ENCODE data around the gene ANTXR2.

ANTXR2 gene

GRCh38 chr4:79922011-79922410 lies 151.0 kb downstream of the ANTXR2 start:
- no peaks in the 10 kb centered on the region for H3K4me1 ChIP-seq (ENCODE audit: insufficient read depth, low read length)
- no peaks in the 10 kb centered on the region for H3K9me3 ChIP-seq (ENCODE audit: low read length)
- H2AFZ ChIP-seq (ENCODE audit: low read depth, low read length), result no peak overlapping the region
- H3K36me3 ChIP-seq (ENCODE audit: insufficient read depth, low read length), result no peaks in the 10 kb centered on the region
- H3K27me3 ChIP-seq (ENCODE audit: insufficient read depth, low read length), result no peaks in the 10 kb centered on the region
- H3K4me3 ChIP-seq (ENCODE audit: low read length), result no peak overlapping the region

- no peak overlapping the region for H2AFZ ChIP-seq (ENCODE audit: low read depth, low read length)
- no peaks in the 10 kb centered on the region for H3K27me3 ChIP-seq (ENCODE audit: insufficient read depth, low read length)
- no peak overlapping the region for H3K4me3 ChIP-seq (ENCODE audit: low read length)
- H3K9me3 ChIP-seq (ENCODE audit: low read length), result no peaks in the 10 kb centered on the region
- no peaks in the 10 kb centered on the region for H3K4me1 ChIP-seq (ENCODE audit: insufficient read depth, low read length)
- no peaks in the 10 kb centered on the region for H3K36me3 ChIP-seq (ENCODE audit: insufficient read depth, low read length)
Measured at GRCh38 chr4:79920163-79920853, 152.7 kb downstream of the ANTXR2 start.

GRCh38 chr4:79918292-79918691 lies 154.7 kb downstream of the ANTXR2 start:
- Histone ChIP-seq H3K4me3 (ENCODE audit: low read length) (no peak overlapping the region), H3K27me3 (ENCODE audit: insufficient read depth, low read length) (no peaks in the 10 kb centered on the region), H3K36me3 (ENCODE audit: insufficient read depth, low read length) (no peaks in the 10 kb centered on the region), H3K4me1 (ENCODE audit: insufficient read depth, low read length) (no peaks in the 10 kb centered on the region), H3K9me3 (ENCODE audit: low read length) (no peaks in the 10 kb centered on the region), H2AFZ (ENCODE audit: low read depth, low read length) (no peak overlapping the region)

- Histone ChIP-seq H3K36me3 (ENCODE audit: insufficient read depth, low read length) (no peaks in the 10 kb centered on the region), H3K4me3 (ENCODE audit: low read length) (no peak overlapping the region), H3K9me3 (ENCODE audit: low read length) (no peaks in the 10 kb centered on the region), H3K4me1 (ENCODE audit: insufficient read depth, low read length) (no peaks in the 10 kb centered on the region), H3K27me3 (ENCODE audit: insufficient read depth, low read length) (no peaks in the 10 kb centered on the region), H2AFZ (ENCODE audit: low read depth, low read length) (no peak overlapping the region)
Measured at GRCh38 chr4:79917246-79917645, 155.8 kb downstream of the ANTXR2 start.

DNA sequence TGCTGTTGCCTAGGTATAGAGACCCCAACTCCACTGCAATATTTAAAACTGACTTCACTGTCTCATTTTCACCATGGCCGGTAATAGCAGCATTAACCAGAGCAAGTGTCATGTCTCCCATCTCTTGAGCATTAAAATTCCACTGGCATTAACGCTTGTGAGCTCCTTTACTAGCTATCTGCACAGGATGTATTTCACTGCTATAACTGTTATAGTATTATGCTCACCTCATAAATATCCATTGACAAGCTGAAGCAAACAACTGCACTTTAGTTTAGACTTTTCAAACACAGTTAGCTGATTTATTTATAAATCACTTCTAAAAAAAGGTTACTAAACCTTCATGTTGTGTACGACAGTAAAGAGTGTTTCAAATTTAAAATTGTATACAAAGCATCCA lies 157.8 kb downstream of the ANTXR2 start:
- Histone ChIP-seq H3K4me1 (ENCODE audit: insufficient read depth, low read length) (no peaks in the 10 kb centered on the region), H3K27me3 (ENCODE audit: insufficient read depth, low read length) (no peaks in the 10 kb centered on the region), H3K9me3 (ENCODE audit: low read length) (no peaks in the 10 kb centered on the region), H3K4me3 (ENCODE audit: low read length) (no peak overlapping the region), H2AFZ (ENCODE audit: low read depth, low read length) (no peak overlapping the region), H3K36me3 (ENCODE audit: insufficient read depth, low read length) (no peaks in the 10 kb centered on the region)

- H3K4me3 ChIP-seq (ENCODE audit: low read length), result no peak overlapping the region
- H2AFZ ChIP-seq (ENCODE audit: low read depth, low read length), result no peak overlapping the region
- H3K4me1 ChIP-seq (ENCODE audit: insufficient read depth, low read length), result no peaks in the 10 kb centered on the region
- H3K36me3 ChIP-seq (ENCODE audit: insufficient read depth, low read length), result no peaks in the 10 kb centered on the region
- no peaks in the 10 kb centered on the region for H3K9me3 ChIP-seq (ENCODE audit: low read length)
- no peaks in the 10 kb centered on the region for H3K27me3 ChIP-seq (ENCODE audit: insufficient read depth, low read length)
Measured at GRCh38 chr4:79913581-79913980, 159.4 kb downstream of the ANTXR2 start.

DNA sequence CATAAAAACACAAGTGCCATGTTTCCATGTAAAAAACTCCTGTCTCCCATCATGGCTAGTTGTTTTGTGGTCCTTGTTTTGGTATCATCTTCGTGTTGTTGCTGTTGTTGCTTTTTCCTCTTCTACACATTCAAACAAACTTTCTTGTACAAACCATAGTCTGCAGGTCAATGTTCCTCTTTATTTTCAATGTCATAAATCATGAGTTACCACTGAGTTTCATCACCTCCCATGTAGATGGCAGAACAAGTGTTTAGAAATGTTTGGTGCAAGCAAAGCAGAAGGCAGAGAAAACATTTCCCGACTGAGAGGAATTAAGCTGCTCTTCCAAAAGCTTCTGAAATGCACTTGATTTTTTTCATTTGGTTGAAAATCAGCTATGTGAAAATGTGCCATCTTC lies 166.0 kb downstream of the ANTXR2 start:
- Histone ChIP-seq H3K4me1 (ENCODE audit: insufficient read depth, low read length) (no peaks in the 10 kb centered on the region), H3K4me3 (ENCODE audit: low read length) (no peak overlapping the region), H3K36me3 (ENCODE audit: insufficient read depth, low read length) (peaks cover 27% of the 10 kb centered on the region), H2AFZ (ENCODE audit: low read depth, low read length) (no peak overlapping the region), H3K9me3 (ENCODE audit: low read length) (no peaks in the 10 kb centered on the region), H3K27me3 (ENCODE audit: insufficient read depth, low read length) (no peaks in the 10 kb centered on the region)

- no peaks in the 10 kb centered on the region for H3K4me1 ChIP-seq (ENCODE audit: insufficient read depth, low read length)
- no peak overlapping the region for H2AFZ ChIP-seq (ENCODE audit: low read depth, low read length)
- H3K27me3 ChIP-seq (ENCODE audit: insufficient read depth, low read length), result no peaks in the 10 kb centered on the region
- peaks cover 27% of the 10 kb centered on the region for H3K36me3 ChIP-seq (ENCODE audit: insufficient read depth, low read length)
- no peak overlapping the region for H3K4me3 ChIP-seq (ENCODE audit: low read length)
- H3K9me3 ChIP-seq (ENCODE audit: low read length), result no peaks in the 10 kb centered on the region
Measured at GRCh38 chr4:79906303-79906702, 166.7 kb downstream of the ANTXR2 start.

DNA sequence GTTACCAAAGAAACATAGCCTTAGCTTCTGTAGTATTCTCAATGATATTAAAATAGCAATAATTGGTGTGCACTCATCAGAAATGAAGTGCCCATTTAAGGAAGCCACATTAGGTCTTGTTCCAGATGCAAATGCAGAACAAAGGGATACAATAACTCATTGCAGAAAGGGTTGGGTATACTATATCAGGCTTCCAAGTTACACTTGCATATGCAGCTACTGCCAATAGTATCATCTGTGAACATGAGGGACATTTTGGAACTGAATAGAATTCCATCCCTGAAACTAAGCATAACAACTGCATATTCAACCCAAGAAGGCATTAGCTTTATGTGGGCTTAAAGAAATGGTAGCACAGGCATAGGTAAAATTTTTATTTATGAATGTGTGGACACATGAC lies 167.8 kb downstream of the ANTXR2 start:
- H3K4me1 ChIP-seq (ENCODE audit: insufficient read depth, low read length), result no peaks in the 10 kb centered on the region
- no peaks in the 10 kb centered on the region for H3K9me3 ChIP-seq (ENCODE audit: low read length)
- no peak overlapping the region for H3K4me3 ChIP-seq (ENCODE audit: low read length)
- H3K27me3 ChIP-seq (ENCODE audit: insufficient read depth, low read length), result no peaks in the 10 kb centered on the region
- H2AFZ ChIP-seq (ENCODE audit: low read depth, low read length), result no peak overlapping the region
- peaks cover 27% of the 10 kb centered on the region for H3K36me3 ChIP-seq (ENCODE audit: insufficient read depth, low read length)

DNA sequence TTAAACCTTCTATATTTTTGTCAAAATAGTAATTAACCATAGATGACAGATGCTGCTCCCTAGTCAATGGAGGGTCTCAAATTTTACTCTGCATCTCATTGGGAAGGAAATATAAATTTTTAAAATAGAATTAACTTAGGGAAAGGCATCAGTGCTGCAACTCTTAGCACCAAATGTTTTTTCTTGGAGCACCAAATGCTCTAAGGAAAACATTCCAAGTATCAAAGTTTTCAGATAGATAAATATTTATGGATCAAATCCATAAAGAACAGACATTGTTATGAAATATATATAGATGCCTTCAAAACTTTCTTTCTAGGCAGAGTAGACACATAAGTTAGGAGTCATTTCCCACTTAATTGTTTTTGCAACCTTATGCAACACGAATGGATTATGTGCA lies 168.7 kb downstream of the ANTXR2 start:
- peaks cover 27% of the 10 kb centered on the region for H3K36me3 ChIP-seq (ENCODE audit: insufficient read depth, low read length)
- no peaks in the 10 kb centered on the region for H3K4me1 ChIP-seq (ENCODE audit: insufficient read depth, low read length)
- H3K27me3 ChIP-seq (ENCODE audit: insufficient read depth, low read length), result no peaks in the 10 kb centered on the region
- H3K4me3 ChIP-seq (ENCODE audit: low read length), result no peak overlapping the region
- no peak overlapping the region for H2AFZ ChIP-seq (ENCODE audit: low read depth, low read length)
- H3K9me3 ChIP-seq (ENCODE audit: low read length), result no peaks in the 10 kb centered on the region

DNA sequence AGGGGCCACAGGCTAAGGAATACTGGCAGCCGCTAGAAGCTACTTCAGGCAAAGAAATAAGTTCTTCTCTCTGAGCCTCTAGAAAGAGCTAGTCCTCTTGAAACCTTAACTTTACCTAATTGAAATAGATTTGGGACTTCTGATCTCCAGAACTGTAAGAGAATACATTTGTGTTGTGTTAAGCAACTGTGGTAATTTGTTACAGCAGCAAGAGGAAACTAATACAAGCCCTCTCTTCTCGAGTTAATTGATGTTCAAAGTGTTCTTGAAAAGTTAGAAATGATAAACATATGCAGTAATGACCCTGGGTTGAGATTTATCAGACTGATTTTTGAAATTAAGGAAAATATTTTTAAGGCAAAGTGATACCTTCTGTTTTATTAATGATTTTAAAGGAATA lies 172.8 kb downstream of the ANTXR2 start:
- Histone ChIP-seq H3K27me3 (ENCODE audit: insufficient read depth, low read length) (no peaks in the 10 kb centered on the region), H3K36me3 (ENCODE audit: insufficient read depth, low read length) (peaks cover 7% of the 10 kb centered on the region), H3K9me3 (ENCODE audit: low read length) (no peaks in the 10 kb centered on the region), H3K4me3 (ENCODE audit: low read length) (no peak overlapping the region), H2AFZ (ENCODE audit: low read depth, low read length) (no peak overlapping the region), H3K4me1 (ENCODE audit: insufficient read depth, low read length) (no peaks in the 10 kb centered on the region)

DNA sequence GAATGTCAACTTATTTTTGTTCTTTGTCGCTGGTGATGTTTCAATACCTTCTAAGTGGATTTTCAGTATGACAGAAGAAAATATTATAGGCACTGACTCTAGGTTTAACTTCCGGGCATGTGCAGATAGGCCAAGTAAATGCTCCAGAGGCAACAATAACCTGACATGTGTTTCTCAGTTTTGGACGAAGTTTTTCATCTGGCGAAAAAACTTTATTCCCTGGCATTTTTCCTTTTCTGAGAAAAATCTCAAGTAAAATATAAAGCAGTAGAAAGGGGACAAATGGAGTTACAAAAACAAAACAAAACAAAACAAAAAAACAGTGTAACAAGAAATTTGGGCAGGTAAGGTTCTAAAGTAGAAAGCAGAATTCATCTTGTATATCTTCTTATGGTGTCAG lies 173.5 kb downstream of the ANTXR2 start:
- H3K9me3 ChIP-seq (ENCODE audit: low read length), result no peaks in the 10 kb centered on the region
- no peak overlapping the region for H2AFZ ChIP-seq (ENCODE audit: low read depth, low read length)
- H3K4me1 ChIP-seq (ENCODE audit: insufficient read depth, low read length), result no peaks in the 10 kb centered on the region
- no peak overlapping the region for H3K4me3 ChIP-seq (ENCODE audit: low read length)
- peaks cover 4% of the 10 kb centered on the region for H3K36me3 ChIP-seq (ENCODE audit: insufficient read depth, low read length)
- no peaks in the 10 kb centered on the region for H3K27me3 ChIP-seq (ENCODE audit: insufficient read depth, low read length)

- H3K4me3 ChIP-seq (ENCODE audit: low read length), result no peak overlapping the region
- no peaks in the 10 kb centered on the region for H3K27me3 ChIP-seq (ENCODE audit: insufficient read depth, low read length)
- peaks cover 3% of the 10 kb centered on the region for H3K4me1 ChIP-seq (ENCODE audit: insufficient read depth, low read length)
- H3K9me3 ChIP-seq (ENCODE audit: low read length), result no peaks in the 10 kb centered on the region
- no peak overlapping the region for H2AFZ ChIP-seq (ENCODE audit: low read depth, low read length)
- H3K36me3 ChIP-seq (ENCODE audit: insufficient read depth, low read length), result no peaks in the 10 kb centered on the region
Measured at GRCh38 chr4:79898055-79898454, 175.0 kb downstream of the ANTXR2 start.

DNA sequence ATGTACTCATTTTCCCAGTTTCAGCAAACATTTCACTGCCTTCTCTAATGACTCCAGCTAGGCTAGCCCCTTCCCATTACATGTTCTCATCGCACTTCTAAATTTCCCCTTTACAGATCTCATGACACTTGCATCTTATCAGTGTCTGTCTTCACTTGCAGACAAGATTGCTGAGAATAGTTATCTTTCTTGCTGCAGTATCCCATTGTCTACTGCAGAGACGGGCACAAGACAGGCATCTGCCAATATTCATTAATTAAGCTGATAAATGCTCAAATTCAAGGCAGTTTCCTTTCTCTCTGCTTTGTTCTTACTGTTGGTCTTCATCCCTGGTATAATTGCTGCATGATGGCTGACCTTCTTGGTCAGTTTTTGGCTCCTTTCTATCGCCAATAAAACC lies 175.9 kb downstream of the ANTXR2 start:
- no peaks in the 10 kb centered on the region for H3K9me3 ChIP-seq (ENCODE audit: low read length)
- H3K36me3 ChIP-seq (ENCODE audit: insufficient read depth, low read length), result no peaks in the 10 kb centered on the region
- H2AFZ ChIP-seq (ENCODE audit: low read depth, low read length), result no peak overlapping the region
- H3K4me1 ChIP-seq (ENCODE audit: insufficient read depth, low read length), result peaks cover 3% of the 10 kb centered on the region
- H3K4me3 ChIP-seq (ENCODE audit: low read length), result no peak overlapping the region
- no peaks in the 10 kb centered on the region for H3K27me3 ChIP-seq (ENCODE audit: insufficient read depth, low read length)
